ENCODE measurements around the gene SV2C. TPM values are rescaled to one million over a fixed set of nuclear protein-coding genes. Genes with fewer than 3 reads are reported as not detected.

The SV2C gene
- total and polyA plus RNA-seq, 10 of the 15 experiments (the other 5 are each of a cell fraction or from before 2014, with no cell fraction given), result under 0.01 to 1.1 (median 0.63) TPM

DNA sequence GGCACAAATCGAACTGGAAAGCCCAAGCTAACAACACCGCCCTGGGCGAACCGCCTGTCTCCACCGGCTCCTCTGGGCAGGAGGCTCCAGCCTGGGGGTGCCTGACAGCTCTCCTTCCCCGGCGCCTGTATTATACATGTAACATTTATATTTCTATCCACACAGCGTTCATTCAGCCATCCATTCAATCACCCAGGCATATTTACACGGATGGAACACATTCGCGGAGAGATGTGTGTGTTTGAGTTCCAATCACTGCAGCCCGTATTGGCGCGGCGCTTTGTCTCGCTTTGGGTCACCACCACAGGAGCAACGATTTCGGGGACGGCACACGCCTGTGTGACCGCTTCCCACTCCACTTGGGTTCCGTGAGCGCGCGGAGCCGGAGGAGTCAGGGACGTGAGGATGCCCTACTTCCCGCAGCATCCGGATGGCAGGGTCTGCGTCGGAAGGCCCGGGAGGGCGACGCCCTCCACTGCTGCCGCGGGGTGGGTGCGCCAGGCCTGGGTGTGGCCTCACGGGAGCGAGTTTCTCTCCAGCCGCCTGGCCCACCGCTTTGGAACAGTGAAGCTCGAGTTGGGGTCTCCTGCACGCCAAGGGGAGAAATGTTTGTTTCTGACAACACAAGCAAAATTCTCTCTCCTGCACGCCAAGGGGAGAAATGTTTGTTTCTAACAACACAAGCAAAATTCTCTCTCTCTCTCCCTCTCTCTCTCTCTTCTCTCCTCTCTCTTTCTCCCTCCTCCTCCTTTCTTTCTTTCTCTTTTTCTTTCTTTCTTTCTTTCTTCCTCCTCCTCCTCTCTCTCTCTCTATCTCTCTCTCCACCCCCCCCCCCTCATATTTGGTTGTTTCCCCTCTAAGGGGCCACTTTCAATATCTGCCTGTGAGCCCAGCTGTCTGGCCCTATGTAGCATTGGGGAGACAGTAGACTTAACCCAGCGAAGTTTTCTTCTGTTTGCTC, 1.1 kb upstream of the SV2C start:
- intact Hi-C loops (cut with micrococcal nuclease; ENCODE audit: unreplicated experiment), result no loop called here
- CTCF ChIA-PET, result no interaction called here
- H3K9me3 ChIP-seq (replicated peaks; ENCODE audit: control insufficient read depth, insufficient read depth, low read length), result no peaks in the 10 kb centered on the region; the same call in 2 of the 3 replicates
- no TSS peak for BruUV-seq (replicated peaks)
- H3K4me3 ChIP-seq, result peak overlapping the region; percentile 21; the same call in 1 of the 2 replicates
- SMC1A ChIA-PET (ENCODE audit: uncharacterized antibody, unreplicated experiment), result no interaction called here
- ATAC-seq (no peak), DNase-seq (ENCODE audit: low read depth, low spot score) (no peak), FAIRE-seq (no peak)
- RAD21 ChIA-PET (ENCODE audit: unreplicated experiment), result no interaction called here
- TF ChIP-seq YY1 (IDR thresholded peaks at IDR 0.05; ENCODE audit: low read depth, low read length), result no peak
- no peak for TF ChIP-seq ZNF217 (IDR thresholded peaks at IDR 0.05)
- no peak for TF ChIP-seq KLF5 (IDR thresholded peaks at IDR 0.05; ENCODE audit: partially characterized antibody)
- no peak for TF ChIP-seq SUZ12 (IDR thresholded peaks at IDR 0.05; ENCODE audit: unreplicated experiment)
- no peak for TF ChIP-seq KDM1A (IDR thresholded peaks at IDR 0.05; ENCODE audit: borderline replicate concordance)
- TF ChIP-seq ZNF274 (IDR thresholded peaks at IDR 0.05; ENCODE audit: insufficient read depth, insufficient read length), result no peak
- TF ChIP-seq DPF2 (IDR thresholded peaks at IDR 0.05), result no peak
- TF ChIP-seq PRDM15 (CRISPR knock-in tag; IDR thresholded peaks at IDR 0.05), result no peak
- TF ChIP-seq CBFB (IDR thresholded peaks at IDR 0.05; ENCODE audit: low read depth), result no peak
- TF ChIP-seq, protein P1, sequence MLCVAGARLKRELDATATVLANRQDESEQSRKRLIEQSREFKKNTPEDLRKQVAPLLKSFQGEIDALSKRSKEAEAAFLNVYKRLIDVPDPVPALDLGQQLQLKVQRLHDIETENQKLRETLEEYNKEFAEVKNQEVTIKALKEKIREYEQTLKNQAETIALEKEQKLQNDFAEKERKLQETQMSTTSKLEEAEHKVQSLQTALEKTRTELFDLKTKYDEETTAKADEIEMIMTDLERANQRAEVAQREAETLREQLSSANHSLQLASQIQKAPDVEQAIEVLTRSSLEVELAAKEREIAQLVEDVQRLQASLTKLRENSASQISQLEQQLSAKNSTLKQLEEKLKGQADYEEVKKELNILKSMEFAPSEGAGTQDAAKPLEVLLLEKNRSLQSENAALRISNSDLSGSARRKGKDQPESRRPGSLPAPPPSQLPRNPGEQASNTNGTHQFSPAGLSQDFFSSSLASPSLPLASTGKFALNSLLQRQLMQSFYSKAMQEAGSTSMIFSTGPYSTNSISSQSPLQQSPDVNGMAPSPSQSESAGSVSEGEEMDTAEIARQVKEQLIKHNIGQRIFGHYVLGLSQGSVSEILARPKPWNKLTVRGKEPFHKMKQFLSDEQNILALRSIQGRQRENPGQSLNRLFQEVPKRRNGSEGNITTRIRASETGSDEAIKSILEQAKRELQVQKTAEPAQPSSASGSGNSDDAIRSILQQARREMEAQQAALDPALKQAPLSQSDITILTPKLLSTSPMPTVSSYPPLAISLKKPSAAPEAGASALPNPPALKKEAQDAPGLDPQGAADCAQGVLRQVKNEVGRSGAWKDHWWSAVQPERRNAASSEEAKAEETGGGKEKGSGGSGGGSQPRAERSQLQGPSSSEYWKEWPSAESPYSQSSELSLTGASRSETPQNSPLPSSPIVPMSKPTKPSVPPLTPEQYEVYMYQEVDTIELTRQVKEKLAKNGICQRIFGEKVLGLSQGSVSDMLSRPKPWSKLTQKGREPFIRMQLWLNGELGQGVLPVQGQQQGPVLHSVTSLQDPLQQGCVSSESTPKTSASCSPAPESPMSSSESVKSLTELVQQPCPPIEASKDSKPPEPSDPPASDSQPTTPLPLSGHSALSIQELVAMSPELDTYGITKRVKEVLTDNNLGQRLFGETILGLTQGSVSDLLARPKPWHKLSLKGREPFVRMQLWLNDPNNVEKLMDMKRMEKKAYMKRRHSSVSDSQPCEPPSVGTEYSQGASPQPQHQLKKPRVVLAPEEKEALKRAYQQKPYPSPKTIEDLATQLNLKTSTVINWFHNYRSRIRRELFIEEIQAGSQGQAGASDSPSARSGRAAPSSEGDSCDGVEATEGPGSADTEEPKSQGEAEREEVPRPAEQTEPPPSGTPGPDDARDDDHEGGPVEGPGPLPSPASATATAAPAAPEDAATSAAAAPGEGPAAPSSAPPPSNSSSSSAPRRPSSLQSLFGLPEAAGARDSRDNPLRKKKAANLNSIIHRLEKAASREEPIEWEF (IDR thresholded peaks at IDR 0.05; ENCODE audit: insufficient replicate concordance, low read depth, low read length), result no peak
- H4K20me1 ChIP-seq (ENCODE audit: control insufficient read depth, insufficient read depth), result no peaks in the 10 kb centered on the region
- in situ Hi-C loops (cut with MboI), result no loop called here
- 43% methylated on average over 45 of the region's 45 CpGs for WGBS (ENCODE audit: insufficient coverage, insufficient replicate concordance, low lambda C conversion rate, missing lambda C conversion rate)
- no peak overlapping the region for H3K9ac ChIP-seq (ENCODE audit: control insufficient read depth, insufficient read depth, low read length)
- H3K79me2 ChIP-seq (ENCODE audit: control insufficient read depth, insufficient read depth, low read length), result no peaks in the 10 kb centered on the region
- peak overlapping the region; percentile 73 for H3K4me2 ChIP-seq (ENCODE audit: control insufficient read depth, insufficient read depth)
- peaks cover 13 to 17% of the 10 kb centered on the region in 2 experiments; a peak in 3 of 4 replicates for H3K27me3 ChIP-seq (replicated peaks in 1 of 2; ENCODE audit: control insufficient read depth in 2 of 2, insufficient read depth in 2 of 2, low read length in 1 of 2)
- no peaks in the 10 kb centered on the region for H3K36me3 ChIP-seq (ENCODE audit: control insufficient read depth in 2 of 2, insufficient read depth in 2 of 2, low read length in 1 of 2)
- POLR2A ChIA-PET, result no interaction called here
- no peak overlapping the region for H2AFZ ChIP-seq (ENCODE audit: control insufficient read depth, low read depth, low read length)
- no peak overlapping the region for H3K27ac ChIP-seq (ENCODE audit: control insufficient read depth, insufficient read depth)
- H3K4me1 ChIP-seq (ENCODE audit: control insufficient read depth, insufficient read depth, low read length), result peaks cover 8% of the 10 kb centered on the region; the same call in 1 of the 2 replicates
